KOPT-K1 (cell line): ENCODE measurements around the gene TNFRSF8.

Source experiments
- H3K27ac ChIP-seq: fragments of 200-600 bp; sonication (generic); 2 replicates; pipeline ENCODE4 v1.5.1; 2016; ENCODE audit warnings: antibody characterized with exemption, mild to moderate bottlenecking, low read depth, low read length; ENCODE audit not compliant: poor library complexity, severe bottlenecking
- H3K36me3 ChIP-seq: fragments of 200-600 bp; sonication (generic); 2 replicates; pipeline ENCODE4 v1.5.1; 2017; ENCODE audit warnings: antibody characterized with exemption, mild to moderate bottlenecking, low read length, moderate library complexity; ENCODE audit not compliant: insufficient read depth
- H3K9me3 ChIP-seq: fragments of 200-600 bp; sonication (generic); 2 replicates; pipeline ENCODE4 v1.5.1; 2017; ENCODE audit warnings: antibody characterized with exemption, low read length, mild to moderate bottlenecking; ENCODE audit not compliant: insufficient read depth, poor library complexity, severe bottlenecking

The TNFRSF8 gene

DNA sequence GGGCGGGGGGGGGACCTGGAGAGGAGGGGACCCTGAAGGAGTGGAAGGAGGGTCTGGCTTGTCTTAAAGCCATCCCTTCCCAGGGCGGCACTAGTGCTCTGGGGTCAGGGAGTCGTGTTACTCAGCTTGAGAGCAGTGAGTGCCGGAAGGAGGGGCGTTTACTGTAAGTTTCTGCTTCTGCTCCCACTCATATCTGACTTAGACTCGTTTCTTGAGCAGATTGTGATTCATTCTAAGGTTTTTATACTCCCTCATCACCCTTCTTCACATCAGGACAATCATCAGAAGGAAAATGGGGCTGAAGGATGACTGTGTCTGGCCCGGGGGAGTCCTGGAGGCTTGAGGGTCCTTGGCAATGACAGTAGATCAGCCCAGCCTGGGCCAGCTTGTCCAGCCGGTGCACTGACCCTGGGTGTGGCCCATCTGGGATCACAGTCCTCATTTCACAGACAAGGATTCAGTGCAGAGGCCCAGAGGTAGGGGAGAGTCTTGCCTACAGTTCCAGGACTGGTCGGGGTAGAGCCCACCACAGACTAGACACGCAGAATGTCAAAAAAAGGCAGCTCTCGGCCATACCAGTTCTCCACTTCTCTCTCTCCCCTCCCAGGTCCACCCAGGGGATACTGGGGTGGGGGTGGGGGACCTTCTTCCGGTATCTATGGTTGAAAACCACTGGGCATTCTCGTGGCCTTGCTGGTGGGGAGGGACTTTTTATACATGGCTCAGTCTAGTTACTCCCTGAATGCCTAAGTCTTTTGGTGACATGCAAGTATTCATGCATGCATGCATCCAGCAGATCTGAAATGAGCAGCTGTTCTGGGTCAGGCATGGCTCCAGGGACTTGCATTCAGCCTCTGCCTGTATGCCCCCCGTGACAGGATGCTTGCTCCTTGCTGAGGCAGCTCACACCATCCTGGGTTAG lies 5.1 kb downstream of the TNFRSF8 start:
- Histone ChIP-seq H3K36me3 (no peaks in the 10 kb centered on the region), H3K9me3 (no peaks in the 10 kb centered on the region), H3K27ac (peak overlapping the region; percentile 23)

DNA sequence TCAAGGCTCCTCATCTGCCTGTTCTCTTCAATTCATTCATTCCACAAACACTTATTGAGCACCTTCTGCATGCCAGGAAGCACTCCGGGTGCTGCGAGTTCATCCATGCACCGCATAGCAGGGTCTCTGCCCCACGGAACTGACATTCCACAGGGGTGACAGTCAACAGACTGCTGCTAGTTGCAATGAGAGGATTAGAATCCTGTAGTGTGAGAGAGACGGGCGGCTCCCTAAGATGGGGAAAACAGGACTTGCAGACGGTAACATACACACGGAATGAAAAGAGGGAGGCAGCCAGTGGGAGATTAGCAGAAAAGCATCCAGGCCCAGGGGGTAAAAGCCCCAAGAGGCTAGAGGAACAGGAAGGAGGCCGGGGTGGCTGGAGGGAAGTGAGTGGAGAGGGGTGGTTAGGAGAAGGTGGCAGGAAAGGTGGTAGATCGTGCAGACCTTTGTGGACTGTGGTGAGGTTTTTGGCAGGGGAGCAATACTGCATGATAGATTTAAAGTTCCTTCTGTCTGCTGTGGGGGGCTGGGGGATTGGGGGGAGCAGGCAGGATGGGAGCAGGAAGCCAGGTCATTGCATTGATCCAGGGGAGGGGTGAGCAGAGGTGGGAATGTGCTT lies 6.6 kb downstream of the TNFRSF8 start:
- no peaks in the 10 kb centered on the region for H3K36me3 ChIP-seq
- H3K27ac ChIP-seq, result peak overlapping the region; percentile 22
- no peaks in the 10 kb centered on the region for H3K9me3 ChIP-seq

DNA sequence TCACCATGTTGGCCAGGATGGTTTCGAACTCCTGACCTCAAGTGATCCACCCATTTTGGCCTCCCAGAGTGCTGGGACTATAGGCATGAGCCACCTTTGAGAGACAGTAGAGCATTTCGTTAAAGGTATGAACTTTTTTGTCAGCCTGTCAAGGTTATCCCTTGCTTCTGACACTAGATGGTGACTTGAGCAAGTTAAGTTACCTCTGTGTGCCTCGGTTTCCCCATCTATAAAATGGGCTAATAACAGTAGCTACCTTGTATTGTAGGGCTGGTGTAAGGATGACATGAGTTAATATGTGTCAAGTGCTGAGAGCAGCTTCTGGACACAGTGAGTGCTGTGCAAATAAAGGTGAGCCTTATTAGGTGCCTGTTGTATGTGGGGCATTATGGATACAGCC lies 8.8 kb downstream of the TNFRSF8 start:
- no peaks in the 10 kb centered on the region; the same call in 1 of the 2 replicates for H3K36me3 ChIP-seq
- no peak overlapping the region for H3K27ac ChIP-seq
- no peaks in the 10 kb centered on the region for H3K9me3 ChIP-seq

DNA sequence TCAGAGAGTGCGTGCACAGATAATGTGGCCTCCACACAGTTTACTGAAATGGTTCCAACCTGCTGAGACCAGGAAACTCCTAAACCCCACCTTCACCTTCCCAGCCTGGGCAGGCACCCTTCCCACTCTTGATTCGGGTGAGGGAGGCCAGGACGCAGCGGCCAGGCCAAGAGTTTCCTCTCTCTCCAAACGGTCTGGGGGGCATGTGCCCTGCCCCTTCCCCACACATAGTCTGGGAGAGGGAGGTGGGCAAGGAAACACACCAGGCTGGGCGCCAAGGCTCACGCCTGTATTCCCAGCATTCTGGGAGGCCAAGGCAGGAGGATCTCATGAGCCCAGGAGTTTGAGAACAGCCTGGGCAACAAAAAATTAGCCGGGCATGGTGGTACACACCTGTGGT lies 9.6 kb downstream of the TNFRSF8 start:
- Histone ChIP-seq H3K27ac (no peak overlapping the region), H3K9me3 (no peaks in the 10 kb centered on the region), H3K36me3 (no peaks in the 10 kb centered on the region; the same call in 1 of the 2 replicates)

DNA sequence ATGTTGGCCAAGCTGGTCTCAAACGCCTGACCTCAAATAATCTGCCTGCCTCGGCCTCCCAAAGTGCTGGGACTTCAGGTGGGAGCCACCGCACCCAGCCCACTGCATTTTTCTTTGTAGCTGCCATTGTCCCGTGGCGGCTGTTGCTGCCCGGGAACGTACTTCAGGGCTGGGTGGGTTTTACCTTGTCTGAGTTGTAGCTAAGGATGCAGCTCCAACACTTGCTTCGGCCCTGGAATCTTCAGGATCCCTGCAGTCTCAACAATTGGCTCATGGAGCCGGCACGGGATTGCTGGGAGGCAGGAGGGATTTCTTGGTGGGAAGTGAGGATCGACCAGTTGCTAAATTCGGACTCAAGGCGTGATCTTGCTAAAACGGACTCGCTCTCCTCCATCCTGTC lies 10.7 kb downstream of the TNFRSF8 start:
- Histone ChIP-seq H3K9me3 (no peaks in the 10 kb centered on the region), H3K36me3 (no peaks in the 10 kb centered on the region; the same call in 1 of the 2 replicates), H3K27ac (no peak overlapping the region)

DNA sequence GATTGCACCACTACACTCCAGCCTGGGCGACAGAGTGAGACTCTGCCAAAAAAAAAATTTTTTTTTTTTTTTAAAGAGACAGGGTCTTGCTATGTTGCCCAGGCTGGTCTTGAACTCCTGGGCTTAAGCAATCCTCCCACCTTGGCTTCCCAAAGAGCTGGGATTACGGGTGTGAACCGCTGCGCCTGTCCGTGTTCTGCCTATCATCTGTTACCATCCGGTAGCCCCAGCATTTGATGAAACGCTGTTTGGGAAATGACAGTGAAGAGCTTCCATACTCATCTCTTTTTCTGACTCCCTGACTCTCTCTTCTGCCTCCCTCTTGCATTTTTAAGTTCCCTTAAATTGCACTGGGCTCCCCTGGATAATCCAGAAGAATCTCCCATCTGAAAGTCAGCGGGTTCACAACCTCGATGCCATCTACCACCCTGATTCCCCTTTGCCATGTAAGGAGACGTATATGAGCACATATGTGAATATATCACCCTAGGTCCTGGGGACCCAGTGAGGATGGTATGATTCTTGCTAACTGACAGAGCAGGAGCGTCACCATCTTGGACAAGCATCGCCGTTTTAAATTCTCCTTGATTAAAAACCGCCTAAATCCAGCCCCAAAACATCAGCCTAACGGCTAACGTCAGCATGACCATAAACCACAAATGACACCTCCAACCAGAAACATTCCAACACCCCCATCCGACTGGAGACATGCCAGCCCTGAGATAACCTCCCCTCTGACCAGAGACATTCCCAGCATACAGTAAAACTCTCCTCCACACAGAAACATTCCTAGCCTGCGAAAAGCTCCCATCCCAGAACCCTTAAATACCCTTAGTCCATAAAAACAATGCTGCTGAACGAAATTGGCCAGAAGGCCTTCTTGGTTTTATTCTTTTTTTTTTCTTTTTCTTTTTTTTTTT lies 12.4 kb downstream of the TNFRSF8 start:
- Histone ChIP-seq H3K36me3 (no peaks in the 10 kb centered on the region; the same call in 1 of the 2 replicates), H3K27ac (no peak overlapping the region), H3K9me3 (no peaks in the 10 kb centered on the region)

DNA sequence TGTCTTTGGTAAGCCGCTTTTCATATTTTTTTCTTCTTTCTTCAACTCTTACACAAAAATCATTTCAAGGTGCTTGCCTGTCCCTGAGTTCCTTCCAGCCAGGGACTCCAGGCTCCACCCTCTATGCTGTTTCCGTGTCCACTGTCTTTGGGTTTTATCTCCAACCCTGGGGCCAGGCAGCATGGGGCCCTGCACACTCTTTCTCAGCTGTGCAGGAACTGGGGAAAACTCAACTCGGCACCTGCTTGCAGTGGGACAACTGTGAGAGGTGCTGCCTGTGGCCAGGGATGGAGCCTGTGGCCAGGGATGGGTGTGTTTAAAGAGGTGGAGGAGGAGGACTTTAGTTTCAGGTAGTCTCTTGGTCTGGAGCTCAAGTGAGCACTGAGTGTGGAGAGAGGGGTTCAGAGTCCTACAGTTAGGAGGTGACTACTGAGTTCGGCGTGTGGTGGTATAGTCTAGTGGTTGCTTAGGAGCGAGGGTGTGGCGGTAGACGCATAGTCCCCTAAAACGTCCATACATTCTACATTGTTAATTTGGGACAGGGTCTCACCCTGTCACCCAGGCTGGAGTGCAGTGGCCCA lies 13.4 kb downstream of the TNFRSF8 start:
- Histone ChIP-seq H3K9me3 (no peaks in the 10 kb centered on the region), H3K36me3 (no peaks in the 10 kb centered on the region; the same call in 1 of the 2 replicates), H3K27ac (no peak overlapping the region)

DNA sequence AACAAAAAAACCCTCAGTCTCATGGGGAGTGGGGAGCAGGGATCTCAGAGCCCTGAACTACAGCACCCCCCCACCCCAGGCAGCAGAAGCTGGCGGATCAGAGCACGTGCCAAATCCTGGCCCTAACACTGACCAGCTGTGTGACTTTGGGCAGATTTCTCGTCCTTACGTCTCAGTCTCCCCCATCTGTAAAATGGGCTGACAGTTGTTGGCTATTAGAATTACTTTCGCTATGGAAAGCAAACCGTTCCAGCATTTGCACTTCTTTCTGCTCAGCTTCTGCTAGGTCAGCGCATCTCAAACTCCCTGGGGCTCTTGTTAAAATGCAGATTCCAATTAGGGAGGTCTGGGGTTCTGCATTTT lies 15.5 kb downstream of the TNFRSF8 start:
- H3K9me3 ChIP-seq, result peaks cover 8% of the 10 kb centered on the region
- H3K27ac ChIP-seq, result no peak overlapping the region
- H3K36me3 ChIP-seq, result no peaks in the 10 kb centered on the region; the same call in 1 of the 2 replicates

DNA sequence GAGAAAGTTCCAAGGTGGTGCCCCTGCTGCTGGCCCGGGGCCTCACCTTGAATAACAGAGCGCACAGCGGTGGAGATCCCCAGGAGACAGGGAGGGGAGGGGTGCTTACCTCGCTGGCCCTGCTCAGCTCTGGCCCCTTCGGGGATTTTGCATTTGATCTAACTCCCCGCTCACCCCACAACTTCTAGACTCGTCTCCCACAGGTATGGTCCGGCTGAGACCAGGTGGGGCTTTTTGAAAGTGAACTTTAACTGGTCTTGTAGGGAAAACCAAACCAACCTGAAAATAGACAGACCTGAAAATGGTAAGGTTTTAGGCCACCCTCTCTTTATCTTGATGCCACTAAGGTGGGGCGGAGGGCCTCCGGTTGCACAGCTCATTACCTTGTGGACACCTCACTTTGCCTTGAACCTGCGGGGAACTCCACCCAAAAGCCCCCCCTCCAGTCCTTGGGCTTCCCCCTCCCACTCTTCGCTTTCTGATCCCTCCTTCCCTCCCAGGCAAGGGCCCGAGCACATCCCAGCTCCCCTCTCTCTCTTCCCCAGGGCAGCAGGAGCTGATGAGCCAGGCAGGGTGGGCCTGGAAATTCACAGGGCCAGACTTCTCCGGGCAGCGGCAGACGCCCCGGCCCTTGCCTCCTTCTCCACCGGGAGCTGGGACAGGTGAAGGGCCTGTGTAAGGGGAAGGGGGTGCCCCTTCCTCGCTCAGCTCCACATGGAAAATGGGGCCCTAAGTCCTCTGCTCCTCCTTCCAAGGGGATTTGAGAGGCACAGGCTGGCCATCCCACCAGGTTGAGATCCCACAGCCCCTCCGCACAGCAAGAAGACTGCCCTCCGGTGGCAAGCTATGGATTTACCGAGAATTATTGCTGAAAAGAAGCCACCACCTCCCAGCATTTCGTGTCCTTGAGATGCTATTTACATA lies 16.1 kb downstream of the TNFRSF8 start:
- Histone ChIP-seq H3K9me3 (peaks cover 8% of the 10 kb centered on the region), H3K27ac (no peak overlapping the region), H3K36me3 (no peaks in the 10 kb centered on the region; the same call in 1 of the 2 replicates)

DNA sequence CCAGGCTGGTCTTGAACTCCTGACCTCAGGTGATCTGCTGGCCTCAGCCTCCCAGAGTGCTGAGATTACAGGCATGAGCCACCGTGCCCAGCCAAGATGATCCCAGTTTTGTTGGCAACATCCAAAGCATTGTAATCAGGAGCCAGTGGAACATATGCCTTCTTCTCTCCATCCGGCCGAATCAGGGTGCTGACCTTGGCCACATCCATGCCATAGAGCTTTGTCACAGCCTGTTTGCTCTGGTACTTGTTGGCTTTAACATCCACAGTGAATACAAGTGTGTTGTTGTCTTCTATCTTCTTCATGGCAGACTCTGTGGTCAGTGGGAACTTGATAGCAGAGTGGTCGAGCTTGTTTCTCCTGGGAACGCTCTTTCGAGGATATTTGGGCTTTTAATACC lies 17.1 kb downstream of the TNFRSF8 start:
- Histone ChIP-seq H3K36me3 (no peaks in the 10 kb centered on the region; the same call in 1 of the 2 replicates), H3K9me3 (peaks cover 8% of the 10 kb centered on the region), H3K27ac (no peak overlapping the region)

DNA sequence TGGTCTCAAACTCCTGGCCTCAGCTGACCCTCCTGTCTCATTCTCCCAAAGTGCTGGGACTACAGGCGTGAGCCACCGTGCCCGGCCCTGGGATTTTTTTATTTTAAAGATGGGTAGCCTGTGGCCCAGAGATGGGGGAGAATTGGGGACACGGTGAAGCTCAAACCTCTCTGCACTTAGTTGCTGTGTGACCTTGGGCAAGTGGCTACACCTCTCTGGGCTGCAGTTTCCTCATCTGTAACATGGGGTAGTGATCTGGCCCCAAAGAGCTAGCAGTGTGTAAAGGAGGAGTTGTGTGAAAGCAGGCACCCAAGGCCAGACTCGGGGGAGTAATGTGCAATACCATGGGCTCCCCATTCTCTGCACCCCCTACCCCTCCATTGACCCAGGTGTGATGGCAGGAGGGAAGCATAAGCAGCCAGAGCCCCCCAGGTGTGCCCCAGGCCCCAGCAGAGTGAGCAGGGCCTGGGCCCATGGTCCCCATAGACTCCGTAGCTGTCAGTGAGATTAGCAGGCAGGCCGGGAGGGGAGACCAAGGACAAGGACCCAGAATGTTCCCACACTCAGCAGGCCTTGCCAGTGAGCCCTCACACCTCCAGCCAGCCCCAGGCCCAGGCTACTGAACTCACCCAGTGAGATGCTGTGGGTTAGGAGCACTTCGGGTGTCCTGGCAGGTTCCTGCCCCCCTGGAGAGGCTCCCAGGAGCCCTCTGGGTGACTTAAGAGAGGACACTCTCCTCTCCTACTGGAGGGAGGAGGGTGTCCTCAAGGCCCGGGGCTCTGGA lies 17.9 kb downstream of the TNFRSF8 start:
- Histone ChIP-seq H3K9me3 (peaks cover 8% of the 10 kb centered on the region), H3K36me3 (no peaks in the 10 kb centered on the region), H3K27ac (no peak overlapping the region)

DNA sequence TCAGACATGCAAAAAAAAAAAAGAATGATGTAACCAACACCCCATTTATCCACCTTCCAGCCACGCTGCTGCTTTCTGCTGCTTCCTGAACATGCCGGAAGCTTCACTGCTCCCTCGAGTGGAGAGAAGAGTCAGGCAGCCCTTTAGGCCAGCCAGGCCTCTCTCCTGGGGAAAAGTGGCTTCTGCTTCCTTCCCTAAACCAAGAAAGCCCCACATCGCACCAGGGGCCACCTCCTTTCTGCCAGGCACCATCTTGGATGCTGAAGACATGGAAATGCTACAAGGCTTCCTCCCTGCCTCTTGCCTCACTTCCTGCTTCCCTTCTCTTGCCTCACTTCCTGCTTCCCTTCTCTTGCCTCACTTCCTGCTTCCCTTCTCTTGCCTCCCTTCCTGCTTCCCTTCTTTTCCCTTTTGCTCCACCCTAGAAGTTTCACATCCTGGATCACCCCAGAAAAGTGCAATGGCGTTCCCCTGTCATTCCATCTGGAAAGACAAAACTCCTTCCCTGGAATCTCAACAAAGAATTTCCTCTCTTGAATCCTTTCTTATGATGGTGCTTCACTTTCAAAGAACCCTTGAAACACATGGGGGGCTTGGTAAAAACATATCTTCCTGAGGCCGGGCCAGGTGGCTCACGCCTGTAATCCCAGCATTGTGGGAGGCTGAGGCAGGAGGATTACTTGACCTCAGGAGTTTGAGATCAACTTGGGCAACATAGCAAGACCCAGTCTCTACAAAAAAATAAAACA lies 18.7 kb downstream of the TNFRSF8 start:
- Histone ChIP-seq H3K9me3 (peaks cover 8% of the 10 kb centered on the region), H3K27ac (no peak overlapping the region), H3K36me3 (no peaks in the 10 kb centered on the region)

DNA sequence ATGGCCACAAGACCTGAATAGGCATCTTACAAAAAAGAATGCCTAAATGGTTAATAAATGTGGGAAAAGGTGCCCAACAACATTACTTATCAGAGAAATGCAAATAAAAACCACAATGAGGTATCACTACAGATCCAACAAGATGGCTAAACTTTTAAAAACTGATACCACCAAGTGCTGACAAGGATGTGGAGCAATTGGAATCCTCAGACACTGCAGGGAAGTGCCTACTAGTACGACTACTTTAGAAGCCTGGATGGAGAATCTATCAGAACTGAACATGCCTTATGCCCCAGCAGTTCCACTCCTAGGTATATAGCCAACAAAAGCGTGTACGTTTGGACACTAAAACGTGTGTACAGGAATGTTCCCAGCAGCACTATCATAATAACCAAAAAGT lies 19.9 kb downstream of the TNFRSF8 start:
- H3K36me3 ChIP-seq, result no peaks in the 10 kb centered on the region
- no peak overlapping the region for H3K27ac ChIP-seq
- peaks cover 8% of the 10 kb centered on the region for H3K9me3 ChIP-seq
